ENCODE data around the gene PCDHB1. TPM values are rescaled to one million over a fixed set of nuclear protein-coding genes. Genes with fewer than 3 reads are reported as not detected.

PCDHB1 gene, protein sequence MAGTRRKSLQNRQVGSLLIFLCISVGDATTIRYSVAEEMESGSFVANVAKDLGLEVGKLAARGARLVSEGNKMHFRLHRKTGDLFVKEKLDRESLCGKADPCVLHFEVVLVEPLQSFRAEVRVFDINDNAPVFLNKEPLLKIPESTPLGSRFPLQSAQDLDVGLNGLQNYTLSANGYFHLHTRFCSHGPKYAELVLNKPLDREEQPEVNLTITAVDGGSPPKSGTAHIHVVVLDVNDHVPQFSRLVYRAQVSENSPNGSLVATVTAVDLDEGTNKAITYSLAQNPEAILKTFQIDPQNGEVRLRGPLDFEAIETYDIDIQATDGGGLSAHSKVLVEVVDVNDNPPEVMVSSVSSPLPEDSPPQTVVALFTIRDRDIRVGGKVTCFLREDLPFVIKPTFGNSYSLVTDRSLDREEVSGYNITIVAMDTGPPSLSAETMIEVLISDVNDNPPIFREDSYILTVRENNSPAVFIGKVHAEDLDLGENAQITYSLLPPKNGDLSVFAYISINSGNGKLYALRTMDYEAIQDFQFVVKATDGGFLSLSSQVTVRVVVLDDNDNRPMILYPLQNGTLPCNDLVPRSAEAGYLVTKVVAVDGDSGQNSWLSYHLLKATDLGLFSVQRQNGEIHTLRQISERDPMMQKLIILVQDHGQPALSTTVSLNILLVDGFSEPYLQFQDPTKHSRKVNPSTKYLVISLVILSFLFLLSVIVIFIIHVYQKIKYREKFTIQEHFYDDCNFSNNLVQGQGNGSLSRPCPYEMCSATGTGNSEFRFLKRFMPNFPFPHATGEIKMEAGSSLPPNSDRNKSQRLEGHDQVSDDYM
- polyA plus RNA-seq (2013, experiment 1 of 2; ENCODE audit: insufficient read length), result not detected
- polyA plus RNA-seq (2013, experiment 2 of 2; ENCODE audit: insufficient read length), result 0.02 TPM

DNA sequence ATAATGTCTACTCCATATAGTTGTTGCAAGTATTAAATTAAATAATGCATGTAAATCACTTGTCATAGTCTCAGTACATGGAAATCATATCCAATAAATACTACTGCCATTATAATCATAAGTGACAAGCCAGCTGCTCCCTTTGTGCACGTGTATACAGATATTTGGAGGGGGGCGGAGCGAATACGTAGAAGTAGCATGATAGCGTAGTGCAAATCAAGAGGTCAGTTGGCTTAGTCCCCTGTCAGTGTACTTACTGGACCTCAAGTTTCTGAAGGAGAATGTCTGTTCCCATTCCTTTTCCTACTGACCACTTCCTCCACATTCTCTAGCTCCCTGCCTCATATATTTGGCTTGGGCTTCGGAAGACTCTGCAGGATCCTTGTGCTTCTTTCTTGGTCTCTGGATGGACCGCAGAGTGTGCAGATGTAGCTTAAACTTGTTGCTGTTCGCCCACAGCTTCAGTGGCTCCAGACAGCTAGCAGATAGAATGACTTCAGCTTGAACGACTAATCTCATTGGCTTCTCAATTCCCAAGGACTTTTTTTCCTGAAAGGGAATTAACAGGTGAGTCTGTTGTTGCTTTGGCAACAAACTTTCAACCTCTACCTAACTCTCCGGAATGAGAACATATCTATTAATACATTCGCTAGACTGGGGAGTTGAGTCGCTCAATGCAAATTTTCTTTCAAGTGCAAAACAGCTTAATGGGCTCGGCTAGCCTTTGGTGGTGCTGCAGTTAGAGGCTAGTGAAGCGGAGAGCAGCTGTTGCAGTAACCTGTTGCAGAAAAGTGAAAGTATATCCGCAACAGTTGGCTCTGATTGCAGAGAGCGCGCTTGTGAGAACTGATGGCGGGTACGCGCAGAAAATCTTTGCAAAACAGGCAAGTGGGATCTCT is at the start of gene PCDHB1:
Gene PCDHB1, plus strand, starts transcription at position 753 of the 899 bp plus-strand sequence. Its CDS starts 97 bp downstream, at position 850.
- DNase-seq, result no peak

DNA sequence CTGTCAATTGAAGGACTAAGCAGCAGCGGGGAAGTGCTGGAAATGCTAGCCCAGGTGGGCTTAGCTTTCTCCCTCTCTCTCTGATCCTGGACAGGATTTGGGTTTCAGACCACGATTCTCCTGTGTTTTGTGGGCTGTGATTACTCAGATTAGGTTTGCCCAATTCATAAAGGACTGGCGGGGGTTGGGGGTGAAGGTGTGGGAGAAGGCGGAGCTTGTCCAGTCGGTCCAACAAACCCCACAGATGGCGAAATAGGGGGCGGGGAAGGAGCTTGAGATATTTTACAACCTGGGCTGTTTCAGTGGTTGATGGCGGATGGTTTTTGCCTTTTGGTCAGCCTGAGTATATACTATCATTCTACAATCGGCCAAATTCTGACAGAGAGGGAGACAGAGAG is 49.7 kb upstream of the PCDHB1 start:
- no peak for DNase-seq

DNA sequence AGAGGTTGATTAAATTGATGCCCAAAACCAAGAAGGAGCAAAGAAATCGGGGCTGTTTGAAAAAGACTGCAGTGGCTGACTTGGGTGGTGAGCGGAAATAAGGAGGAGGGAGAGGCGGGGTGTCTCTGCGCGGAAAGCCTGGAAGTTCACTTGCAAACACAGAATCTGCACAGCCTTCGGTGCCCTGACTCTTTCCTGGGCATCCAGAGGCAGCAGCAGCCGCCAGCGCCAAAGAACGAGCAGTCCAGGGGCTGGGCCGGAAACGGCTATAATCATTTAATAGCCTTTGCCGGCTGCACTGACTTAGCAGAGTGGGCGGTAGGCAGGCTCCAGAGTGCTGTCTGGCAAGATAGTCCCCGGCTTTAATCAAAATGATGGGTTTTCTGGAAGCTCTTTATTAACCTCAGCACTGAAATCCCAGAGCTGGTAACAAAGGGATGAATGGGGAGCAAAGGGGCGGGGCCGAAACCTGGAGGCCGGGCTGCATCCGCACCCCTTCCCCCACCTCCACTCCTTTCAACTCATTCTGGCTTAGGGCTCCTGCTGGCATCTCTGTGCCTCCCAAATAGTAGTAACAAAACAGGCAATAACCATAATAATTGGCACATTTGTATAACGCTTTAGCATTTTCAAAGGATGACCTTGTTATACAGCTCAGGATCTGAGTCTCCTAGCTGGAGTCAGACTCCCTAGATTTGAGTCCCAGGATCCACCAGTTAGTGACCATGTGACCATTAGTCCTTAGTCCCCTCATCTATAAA is 49.1 kb upstream of the PCDHB1 start:
- no peak for DNase-seq

DNA sequence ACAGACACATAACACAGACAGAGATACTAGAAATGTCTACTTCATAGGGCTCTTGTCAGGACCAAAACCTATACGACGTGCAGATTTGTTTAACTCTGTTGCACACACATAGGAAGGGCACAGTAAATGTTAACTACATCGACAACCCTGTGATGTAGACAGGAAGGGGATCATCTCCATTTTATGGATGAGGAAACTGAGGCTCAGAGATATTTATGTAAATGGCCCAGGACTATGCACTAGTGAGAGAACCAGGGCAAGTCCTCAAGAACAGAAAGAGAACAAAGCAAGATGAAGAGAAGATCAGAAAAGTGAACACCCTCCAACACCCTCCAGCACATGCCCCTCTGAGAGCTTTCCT is 48.6 kb upstream of the PCDHB1 start:
- no peak for DNase-seq

DNA sequence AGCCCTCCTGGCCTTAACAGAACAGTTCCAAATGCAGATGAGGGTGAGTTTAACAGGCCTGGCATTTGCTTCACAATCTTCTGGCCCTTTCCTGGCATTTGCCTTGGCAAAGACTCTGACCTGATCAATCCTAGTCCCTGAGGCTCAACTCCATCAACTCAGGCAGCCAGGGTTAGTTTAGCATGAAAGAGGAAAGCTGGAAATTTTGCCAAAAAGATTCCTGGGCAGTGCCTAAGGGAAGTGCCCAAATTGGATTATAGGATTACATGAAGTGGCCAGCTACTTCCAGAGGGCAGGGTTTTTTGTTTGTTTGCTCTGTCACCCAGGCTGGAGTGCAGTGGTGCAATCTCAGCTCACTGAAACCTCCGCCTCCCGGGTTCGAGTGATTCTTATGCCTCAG is 48.1 kb upstream of the PCDHB1 start:
- DNase-seq, result no peak

DNA sequence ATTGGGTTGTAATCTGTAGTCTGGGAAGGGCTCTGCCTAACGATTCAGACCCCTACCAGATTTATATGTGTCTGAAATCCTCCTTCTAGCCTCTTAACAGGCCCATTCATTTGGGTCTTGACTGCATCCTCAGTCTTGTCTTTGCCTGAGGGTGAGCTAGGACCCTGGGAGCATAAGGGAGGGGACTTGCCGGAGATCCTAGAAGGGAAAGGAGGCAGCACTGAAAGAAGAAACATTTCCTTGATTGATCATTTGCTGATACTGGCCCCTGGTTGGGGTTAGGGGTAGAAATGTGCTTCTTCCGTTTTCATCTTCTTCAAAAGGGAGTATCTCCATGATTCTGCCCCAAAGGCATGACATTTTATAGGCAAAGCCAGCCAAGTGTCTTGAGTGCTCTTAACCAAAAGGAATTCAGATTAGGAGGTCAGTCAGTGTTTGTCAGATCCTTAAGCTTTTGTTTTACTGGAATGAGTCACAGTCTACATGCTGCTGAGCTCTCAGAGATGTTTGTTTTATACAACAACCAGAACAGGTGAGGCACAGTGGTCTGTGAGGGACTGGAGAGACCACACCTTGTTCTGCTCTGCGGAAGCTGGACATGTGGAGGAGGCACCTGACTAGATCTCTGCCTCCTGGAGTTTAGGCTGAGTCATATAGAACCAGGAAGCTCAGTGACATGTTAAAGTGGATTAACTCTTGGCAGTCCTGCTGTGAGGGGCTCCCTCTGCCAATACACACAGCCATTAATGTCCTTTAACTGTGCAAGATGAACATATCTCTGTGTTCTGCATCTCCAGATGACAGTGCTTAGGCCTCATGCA is 47.2 kb upstream of the PCDHB1 start:
- no peak for DNase-seq

DNA sequence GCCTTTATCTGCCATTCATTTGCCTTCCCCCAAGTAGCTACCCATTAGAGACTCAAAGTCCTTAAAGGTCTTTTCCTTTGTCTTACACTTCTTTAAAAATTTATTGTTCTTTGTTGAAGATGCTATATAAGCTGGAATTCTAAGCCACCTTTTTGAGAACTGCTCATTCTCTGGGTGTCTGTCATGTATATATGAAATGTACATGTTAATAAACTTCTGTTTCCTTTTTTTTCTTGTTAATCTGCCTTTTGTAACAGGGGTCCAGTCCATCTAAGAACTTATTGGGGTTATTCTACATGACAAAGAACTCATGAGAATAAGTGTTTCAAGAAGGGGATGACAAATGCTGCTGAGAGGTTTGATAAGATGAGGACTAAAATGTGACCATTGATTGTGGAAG is 43.4 kb upstream of the PCDHB1 start:
- DNase-seq, result no peak

DNA sequence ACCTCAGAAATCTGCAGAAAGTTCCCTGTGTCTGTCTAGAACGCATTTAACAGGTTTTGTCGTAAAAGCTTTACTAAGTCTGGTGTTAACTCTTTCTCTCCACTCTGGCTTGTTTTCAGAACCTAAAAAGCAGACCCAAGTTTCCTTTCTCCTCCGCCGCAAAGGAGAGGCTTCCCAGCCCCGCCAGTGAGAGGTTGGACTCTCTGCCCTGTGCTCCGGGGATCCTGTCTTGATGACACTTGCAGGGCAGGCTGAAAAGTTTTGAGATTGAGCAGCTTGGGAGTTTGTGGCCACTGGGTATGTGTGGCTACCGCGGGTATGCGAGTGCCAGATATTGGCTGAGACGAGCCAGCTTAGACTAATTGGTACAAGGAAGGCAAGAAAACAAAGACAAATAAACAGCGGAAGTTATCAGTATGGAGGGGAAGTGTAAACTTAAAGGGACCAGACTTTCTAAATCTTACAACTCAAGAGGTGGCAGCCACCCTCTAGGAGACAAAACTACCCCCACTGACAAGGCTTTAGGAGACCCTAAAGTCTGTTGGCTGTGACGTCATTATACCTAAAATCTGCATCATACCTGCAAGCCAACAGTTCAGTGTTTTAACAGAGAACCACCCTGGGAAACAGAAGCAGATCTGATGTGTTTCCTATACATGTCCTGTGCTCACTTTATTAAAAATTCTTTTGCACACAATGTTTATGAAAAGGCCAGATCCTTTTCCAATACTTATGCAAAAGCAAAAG is 41.0 kb upstream of the PCDHB1 start:
- DNase-seq, result no peak

DNA sequence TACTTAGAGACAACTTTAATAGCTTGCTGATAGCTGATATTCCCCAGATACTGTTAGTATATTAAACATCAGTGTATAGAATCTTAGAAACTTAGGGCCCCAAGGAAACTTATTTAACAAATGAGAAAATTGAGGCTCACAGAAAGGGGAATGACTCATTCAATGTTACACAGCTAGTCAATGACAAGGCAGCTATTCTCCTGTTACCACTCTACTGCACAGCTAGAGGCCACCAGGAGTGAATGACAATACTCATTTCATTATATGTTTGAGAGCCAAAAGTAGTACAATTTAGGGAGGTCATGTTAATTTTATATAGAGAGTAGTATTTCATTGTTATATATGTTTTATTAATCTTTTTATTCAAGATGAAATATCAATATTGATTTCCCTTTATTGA is 33.2 kb upstream of the PCDHB1 start:
- DNase-seq, result no peak

DNA sequence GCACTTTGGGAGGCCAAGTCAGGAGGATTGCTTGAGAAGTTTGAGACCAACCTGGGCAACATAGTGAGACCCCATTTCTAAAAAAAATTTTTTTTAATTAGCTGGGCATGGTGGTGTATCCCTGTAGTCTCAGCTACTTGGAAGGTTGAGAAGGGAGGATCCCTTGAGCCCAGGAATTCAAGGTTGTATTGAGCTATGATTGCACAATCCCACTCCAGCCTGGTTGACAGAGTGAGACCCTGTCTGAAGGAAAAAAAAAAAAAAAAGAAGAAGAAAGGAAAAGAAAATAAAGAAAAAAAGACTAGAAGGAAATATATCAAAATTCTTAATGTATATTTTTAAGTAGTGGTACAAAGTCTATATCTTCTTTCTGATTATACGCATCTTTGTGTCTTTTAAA is 28.8 kb upstream of the PCDHB1 start:
- no peak for DNase-seq

DNA sequence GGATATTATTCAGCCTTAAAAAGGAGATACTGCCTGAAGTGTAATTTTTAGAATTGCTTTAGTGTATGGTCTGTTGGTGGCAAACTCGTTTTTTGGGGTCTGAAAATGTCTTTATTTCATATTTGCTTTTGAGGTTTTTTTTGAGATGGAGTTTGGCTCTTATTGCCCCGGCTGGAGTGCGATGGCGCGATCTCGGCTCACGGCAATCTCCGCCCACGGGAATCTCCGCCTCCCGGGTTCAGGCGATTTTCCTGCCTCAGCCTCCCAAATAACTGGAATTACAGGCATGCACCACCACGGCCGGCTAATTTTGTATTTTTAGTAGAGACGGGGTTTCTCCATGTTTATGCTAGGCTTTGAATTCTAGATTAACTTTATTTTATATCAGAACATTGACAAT is 20.2 kb upstream of the PCDHB1 start:
- DNase-seq, result no peak

DNA sequence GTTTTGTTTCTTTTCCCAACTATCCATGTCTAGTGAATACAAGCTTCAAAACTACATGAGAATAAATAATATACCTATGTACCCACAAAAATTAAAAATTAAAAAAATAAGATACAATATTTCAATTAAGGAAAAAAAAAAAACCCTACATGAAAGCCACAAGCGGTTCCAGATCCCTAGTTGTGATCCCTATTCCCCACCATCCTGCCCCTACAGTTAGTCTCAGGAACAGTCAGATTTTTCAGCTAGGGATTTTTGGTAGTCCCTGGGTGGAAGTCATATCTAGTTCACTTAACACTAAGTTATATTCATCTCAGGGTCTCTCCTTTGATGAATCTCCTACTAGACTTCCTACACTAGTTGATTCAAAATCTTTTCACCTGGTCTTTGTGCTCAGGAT is 18.5 kb upstream of the PCDHB1 start:
- no peak for DNase-seq

DNA sequence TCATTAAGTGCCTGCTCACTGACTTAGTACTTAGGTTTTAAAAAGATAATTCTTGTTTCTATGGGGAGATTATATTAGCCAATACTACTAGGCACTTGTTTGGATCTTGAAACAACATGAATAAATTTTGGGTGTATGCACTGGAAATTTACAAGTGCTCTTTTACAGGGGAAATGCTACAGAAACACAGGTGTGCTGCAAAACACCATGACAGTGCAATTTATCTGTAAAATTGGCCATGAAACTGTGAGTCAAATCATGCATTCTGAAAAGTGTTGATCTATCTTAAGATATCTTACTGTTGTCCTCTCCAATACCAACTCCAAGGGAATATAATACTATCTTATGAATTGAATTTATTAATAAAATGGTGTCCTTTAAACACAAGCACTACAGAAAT is 12.1 kb upstream of the PCDHB1 start:
- no peak for DNase-seq

DNA sequence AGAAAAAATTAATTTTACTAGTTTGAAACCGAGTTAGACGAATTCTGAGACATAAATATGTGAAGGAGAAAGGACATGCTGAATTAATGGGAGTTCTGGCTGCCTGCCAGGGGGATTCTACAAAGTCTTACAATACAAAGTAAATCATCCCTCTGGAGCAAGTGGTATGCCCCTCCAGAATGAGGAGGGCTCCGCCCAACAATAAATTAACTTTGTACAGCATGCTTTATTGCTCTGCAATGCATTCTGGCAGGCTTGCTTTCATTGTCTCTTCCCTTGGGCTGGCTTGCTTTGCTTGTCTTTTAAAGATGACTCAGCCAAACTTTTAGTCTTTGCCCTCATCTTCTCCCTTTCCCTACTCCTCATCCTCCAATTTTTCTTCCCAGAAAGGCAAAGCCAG is 11.7 kb upstream of the PCDHB1 start:
- no peak for DNase-seq

DNA sequence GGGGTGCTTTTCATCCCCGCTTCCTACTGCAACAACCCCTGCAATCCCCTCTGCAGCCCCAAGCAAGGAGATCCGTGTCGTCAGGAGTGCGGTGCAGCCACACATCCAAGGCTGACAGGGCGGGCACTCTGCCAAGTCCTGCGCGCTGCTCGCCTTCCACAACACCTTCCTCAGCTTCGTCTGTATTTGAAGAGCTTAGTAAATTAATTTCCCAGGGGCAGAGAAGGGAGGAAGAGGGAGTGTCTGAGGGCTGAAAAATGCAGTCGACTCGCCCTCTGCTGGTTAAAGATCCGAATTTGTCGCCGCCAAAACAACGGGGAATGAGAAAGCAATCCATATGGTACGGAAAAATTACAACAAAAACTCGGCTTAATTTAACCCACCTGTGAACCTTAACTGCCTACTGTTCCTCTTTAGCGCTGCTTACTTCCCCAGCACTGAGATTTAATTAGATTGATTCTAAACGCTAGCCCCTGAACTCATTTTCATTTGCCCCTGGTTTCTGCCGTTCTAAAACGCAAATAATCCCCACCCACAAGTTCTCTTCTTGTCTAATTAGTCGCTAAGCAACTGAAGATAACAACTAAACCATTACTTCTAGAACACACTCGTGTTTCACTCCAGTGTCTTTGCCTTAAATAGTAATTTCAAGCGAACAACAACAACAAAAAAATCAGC is 10.9 kb upstream of the PCDHB1 start:
- DNase-seq, result peak; percentile 6

DNA sequence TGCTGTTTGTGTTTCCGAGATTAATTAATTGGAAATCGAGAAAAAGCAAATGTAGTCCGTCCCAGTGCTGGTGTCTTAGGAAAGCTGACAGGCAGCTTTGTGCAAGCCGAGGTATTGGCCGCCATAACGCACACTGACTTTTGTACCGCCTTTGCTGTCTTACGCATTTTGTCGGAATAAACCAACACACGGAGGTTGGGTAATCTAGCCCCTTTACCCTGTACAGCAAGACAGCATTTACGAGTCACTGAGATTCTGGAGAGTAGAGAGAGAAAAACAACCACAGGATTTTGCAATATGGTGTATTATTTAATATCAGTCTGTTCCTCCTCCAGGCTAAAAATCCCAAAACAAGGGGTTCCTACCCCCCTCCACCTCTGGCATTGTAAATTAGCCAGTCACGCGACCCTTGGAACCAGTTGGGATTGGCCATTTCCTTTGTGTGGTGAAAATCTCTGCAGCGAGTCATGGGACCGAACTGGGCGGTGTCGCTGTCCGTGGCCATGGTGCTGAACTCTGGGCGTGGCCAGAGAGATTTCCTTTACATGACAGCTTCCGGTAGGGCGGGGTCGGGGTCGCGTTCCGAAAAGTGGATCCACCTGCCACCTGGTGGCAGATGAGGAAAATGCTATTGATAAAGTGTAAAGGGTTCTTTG is 10.3 kb upstream of the PCDHB1 start:
- DNase-seq, result peak; percentile 73

DNA sequence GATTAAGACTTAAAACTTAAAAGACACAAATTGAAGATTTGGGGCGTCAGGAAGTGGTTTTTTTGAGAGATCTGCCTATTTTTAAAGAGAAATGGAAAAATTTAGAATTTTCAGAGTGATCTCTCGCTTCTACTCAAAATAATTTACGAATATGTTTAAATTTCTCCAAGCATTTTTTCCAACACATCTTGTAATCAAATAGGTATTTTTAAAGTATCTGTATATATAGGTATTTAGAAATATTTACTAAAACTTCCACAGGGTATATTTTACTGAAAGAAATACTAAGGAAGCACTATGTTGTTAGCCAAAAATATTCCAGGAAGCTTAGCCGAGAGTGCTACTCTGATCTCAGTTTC is 9.8 kb upstream of the PCDHB1 start:
- no peak for DNase-seq

DNA sequence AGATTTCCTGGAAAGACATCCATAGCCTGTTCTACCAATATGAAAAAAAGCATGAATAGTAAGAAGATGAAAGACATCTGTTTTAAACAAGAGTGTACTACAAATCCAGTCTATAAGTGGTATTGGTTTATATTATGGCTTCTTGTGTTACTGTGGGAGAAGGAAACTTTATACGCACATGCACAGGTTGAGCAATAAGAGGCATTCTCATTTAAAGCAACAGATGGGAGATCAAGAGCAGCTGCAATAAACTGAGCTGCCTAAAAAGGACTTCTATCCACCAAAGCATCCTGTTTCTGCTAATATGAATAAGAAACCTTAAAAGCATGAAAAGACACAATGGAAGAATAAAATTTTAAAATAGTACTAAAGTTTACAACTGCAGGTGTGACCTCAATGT is 8.6 kb upstream of the PCDHB1 start:
- DNase-seq, result no peak

DNA sequence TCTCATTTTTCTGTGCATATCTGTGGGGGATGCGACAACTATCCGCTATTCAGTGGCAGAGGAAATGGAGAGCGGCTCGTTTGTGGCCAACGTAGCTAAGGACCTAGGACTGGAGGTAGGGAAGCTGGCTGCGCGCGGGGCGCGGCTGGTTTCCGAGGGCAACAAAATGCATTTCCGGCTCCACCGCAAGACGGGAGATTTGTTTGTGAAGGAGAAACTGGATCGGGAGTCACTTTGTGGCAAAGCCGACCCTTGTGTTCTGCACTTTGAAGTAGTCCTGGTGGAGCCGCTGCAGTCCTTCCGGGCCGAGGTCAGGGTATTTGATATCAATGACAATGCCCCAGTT is 320 bp downstream of the PCDHB1 start:
- DNase-seq, result no peak
